Measurements from ENCODE around the gene PTPN1.

Gene PTPN1

DNA sequence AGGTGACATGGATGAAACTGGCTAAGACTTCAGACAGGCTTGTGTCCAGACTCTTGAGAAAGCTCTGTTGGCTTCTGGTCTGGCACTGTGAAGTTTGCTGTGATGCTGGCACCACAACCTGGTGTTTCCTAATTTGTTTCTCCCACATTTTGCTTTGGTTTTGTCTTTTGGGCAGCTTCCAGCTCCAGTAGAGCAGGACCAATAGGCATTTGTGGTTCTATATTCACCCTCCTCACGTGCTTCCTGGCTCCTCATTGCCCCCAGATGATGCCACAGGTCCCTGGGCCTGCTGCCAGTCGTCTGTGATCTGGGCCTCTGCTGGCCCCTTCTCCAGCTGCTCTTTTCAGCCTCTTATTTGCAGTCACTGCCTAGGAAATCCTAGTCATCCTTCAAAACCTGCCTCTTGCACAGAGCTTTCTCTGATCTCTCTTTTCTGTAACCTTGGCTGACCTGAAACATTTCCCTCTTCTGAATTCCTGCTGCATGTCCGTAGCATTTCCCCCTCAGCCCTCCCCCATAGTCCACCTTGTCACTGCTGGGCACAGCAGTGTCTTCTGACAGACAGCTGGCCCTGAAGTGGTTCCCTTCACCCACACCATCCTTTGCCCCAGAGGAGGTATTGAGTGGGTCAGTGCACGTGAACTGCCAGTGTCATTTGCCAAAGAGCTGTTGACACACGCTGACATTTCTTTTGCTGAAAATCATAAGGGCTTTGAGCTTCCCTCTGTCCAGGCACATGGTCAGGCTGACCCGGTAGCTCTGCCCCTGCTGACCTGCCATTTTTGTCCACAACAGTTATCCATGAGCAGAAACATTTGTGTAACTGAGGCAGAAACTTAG is 63.0 kb downstream of the PTPN1 start:
- in situ Hi-C loops (cut with HindIII; ENCODE audit: low sequenced_read_pairs): no loop called here
- TF ChIP-seq, protein P1, sequence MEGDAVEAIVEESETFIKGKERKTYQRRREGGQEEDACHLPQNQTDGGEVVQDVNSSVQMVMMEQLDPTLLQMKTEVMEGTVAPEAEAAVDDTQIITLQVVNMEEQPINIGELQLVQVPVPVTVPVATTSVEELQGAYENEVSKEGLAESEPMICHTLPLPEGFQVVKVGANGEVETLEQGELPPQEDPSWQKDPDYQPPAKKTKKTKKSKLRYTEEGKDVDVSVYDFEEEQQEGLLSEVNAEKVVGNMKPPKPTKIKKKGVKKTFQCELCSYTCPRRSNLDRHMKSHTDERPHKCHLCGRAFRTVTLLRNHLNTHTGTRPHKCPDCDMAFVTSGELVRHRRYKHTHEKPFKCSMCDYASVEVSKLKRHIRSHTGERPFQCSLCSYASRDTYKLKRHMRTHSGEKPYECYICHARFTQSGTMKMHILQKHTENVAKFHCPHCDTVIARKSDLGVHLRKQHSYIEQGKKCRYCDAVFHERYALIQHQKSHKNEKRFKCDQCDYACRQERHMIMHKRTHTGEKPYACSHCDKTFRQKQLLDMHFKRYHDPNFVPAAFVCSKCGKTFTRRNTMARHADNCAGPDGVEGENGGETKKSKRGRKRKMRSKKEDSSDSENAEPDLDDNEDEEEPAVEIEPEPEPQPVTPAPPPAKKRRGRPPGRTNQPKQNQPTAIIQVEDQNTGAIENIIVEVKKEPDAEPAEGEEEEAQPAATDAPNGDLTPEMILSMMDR (IDR thresholded peaks at IDR 0.05; ENCODE audit: low read depth, low read length): no peak
- DNase-seq (ENCODE audit: low read depth, low spot score): peak; percentile 77
- H3K4me3 ChIP-seq (ENCODE audit: low read depth, low read length): no peak overlapping the region

DNA sequence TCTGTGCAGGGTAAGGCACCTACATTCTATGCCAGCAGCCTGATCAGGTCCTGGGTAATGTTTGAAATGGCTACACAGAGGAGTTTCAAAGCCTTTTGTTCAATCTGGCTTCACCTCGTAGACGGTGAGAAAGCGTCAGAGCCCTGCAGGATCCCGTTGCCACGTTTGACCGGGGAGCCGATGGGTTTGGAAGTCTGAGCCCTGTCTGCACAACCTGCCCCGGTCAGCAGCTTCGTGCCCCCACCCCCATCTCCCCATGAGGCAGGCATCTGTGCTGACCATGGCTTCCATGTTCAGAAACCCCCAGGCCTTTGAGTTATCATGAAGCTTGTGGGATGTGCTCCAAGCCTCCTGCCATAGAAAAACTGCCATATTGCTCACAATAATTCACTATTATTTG is 63.9 kb downstream of the PTPN1 start:
- no peak overlapping the region for H3K4me3 ChIP-seq (ENCODE audit: low read depth, low read length)
- TF ChIP-seq, protein P1 (IDR thresholded peaks at IDR 0.05; ENCODE audit: low read depth, low read length): no peak
- DNase-seq (ENCODE audit: low read depth, low spot score): no peak
- in situ Hi-C loops (cut with HindIII; ENCODE audit: low sequenced_read_pairs): no loop called here

DNA sequence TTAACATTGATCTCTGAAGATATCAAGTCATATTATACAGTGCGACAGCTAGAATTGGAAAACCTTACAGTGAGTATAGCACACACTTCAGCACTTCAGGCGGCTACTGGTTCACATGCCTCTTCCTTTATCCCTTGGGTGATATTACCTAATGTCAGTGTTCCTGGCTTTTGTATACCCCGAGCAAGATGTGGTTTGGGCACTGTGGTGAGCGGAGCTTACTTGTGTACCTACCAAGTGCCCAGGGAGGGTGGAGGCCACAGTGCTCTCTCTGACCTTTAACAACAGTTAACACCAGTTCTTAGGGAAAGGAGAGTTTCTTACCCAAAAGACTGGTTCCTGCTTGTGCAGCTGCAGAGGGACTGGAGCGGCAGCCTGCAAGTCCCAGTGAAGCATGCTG is 64.4 kb downstream of the PTPN1 start:
- DNase-seq (ENCODE audit: low read depth, low spot score): no peak
- TF ChIP-seq, protein P1 (IDR thresholded peaks at IDR 0.05; ENCODE audit: low read depth, low read length): no peak
- H3K4me3 ChIP-seq (ENCODE audit: low read depth, low read length): no peak overlapping the region
- in situ Hi-C loops (cut with HindIII; ENCODE audit: low sequenced_read_pairs): no loop called here

DNA sequence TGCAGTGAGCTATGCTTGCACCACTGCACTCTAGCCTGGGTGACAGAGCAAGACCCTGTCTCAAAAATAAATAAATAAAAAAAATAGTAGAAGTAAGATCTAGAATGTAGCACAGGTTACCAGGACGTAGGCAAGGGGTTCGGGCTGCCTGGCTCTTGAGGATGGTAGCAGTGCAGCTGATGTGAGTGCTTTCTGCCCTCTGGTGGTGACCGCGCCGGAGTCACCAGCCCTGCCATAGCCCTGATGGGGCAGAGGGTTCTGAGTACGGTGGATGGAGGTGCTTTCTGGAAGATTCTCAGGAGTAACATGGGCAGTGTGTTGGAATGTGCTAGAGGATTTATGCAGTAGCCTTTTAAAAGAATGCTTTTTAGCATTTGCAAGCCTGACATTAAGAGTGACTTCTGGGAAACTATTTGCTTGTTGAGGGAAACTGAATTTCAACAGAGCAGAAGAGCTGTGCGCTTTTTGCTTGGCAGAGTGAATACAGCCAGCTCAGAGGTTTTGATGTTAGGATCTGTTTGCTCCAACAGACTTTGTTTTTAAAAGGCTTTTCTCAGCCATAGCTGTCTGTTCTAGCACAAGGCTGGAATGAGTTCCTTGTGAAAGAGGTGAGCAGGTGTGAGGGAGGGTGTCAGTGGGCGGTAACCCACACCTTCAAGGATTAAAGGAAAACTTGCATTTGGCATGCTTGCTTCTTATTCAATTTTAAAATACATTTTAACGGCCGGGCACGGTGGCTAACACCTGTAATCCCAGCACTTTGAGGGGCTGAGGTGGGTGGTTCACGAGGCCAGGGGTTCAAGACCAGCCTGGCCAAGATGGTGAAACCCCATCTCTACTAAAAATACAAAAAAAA is 65.9 kb downstream of the PTPN1 start:
- H3K4me3 ChIP-seq (ENCODE audit: low read depth, low read length): no peak overlapping the region
- in situ Hi-C loops (cut with HindIII; ENCODE audit: low sequenced_read_pairs): no loop called here
- TF ChIP-seq, protein P1 (IDR thresholded peaks at IDR 0.05; ENCODE audit: low read depth, low read length): peak; percentile 88
- peak; percentile 54 for DNase-seq (ENCODE audit: low read depth, low spot score)

DNA sequence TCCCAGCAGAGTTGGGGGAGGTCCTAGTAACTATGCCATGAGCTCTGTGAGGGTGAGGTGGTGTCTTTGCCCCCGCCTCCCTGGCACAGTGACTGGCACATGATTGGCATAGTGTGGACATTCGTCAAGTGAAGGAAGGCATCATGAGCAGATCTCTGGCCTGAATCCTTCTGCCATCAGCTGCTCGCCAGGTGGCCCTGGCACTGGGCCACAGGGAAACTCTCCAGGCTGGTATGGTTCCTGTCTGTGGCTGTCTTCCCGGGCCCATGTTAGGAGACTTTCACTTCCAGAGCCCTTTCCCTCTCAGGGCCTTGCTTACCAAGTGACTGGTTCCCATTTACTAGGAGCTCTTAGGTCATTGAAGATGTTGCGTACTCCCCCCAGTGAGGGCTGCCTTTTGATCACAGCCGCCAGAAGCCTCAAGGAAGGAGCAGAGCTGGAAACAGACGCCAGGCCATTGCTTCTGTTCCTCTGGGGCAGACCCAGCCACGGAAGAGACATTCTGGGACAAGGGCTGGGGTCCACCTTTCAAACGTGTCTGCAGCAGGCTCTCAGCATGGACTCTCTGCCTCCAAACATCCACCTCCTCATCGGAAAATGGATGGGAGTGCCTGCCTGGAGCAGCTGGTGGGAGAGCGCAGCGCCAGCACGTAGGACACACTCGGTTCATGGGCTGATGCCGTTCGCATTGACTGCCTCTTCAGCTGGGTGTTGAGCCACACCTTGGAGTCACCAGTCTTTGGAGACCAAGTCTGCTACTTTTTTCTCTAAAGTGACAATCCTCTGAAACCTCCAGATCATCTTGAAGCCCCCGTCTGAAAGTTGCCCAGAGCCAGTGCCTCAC is 67.2 kb downstream of the PTPN1 start:
- no peak overlapping the region for H3K4me3 ChIP-seq (ENCODE audit: low read depth, low read length)
- DNase-seq (ENCODE audit: low read depth, low spot score): no peak
- in situ Hi-C loops (cut with HindIII; ENCODE audit: low sequenced_read_pairs): no loop called here
- TF ChIP-seq, protein P1 (IDR thresholded peaks at IDR 0.05; ENCODE audit: low read depth, low read length): no peak

Data from astrocyte of the spinal cord (primary cell).